Measurements from ENCODE around the gene PALD1.

PALD1 gene

GRCh38 chr10:70615784-70616522 lies 137.4 kb downstream of the PALD1 start:
- no peak for FAIRE-seq

- FAIRE-seq = no peak
Observed at GRCh38 chr10:70616761-70617160, 138.2 kb downstream of the PALD1 start.
